SK-N-SH treated with all-trans-retinoic acid at 6 μM for 48 hours (cell line): ENCODE results near the gene PRKCI.

ENCODE experiments used
- ATAC-seq: fragments of 200-7000 bp; cut with Tn5 transposase; 3 replicates; pipeline ENCODE4 v1.9.1; 2020; ENCODE audit warnings: mild to moderate bottlenecking, moderate library complexity
- ARNTL ChIP-seq: fragments of 450-650 bp; formaldehyde crosslinking; IDR thresholded peaks from 2 replicates; pipeline ENCODE4 v1.5.0; 2020; ENCODE audit warnings: low read depth, mild to moderate bottlenecking, moderate library complexity, borderline replicate concordance
- BACH2 ChIP-seq: fragments of 250-450 bp; sonication (Bioruptor Pico); IDR thresholded peaks from 2 replicates; pipeline ENCODE4 v1.9.0; 2021; ENCODE audit warnings: mild to moderate bottlenecking, borderline replicate concordance
- CREB5 ChIP-seq: fragments of 250-450 bp; sonication (Bioruptor Pico); IDR thresholded peaks from 2 replicates; pipeline ENCODE4 v1.5.1; 2020; ENCODE audit warnings: low read depth, mild to moderate bottlenecking, moderate library complexity
- CSDC2 ChIP-seq: fragments of 250-450 bp; sonication (Bioruptor Pico); IDR thresholded peaks from 2 replicates; pipeline ENCODE4 v1.5.0; 2020; ENCODE audit warnings: mild to moderate bottlenecking, moderate library complexity
- CSRNP3 ChIP-seq: fragments of 250-450 bp; sonication (Bioruptor Pico); IDR thresholded peaks from 2 replicates; pipeline ENCODE4 v1.5.1; 2021; ENCODE audit warnings: mild to moderate bottlenecking, moderate library complexity
- ESRRG ChIP-seq: fragments of 250-450 bp; sonication (Bioruptor Pico); IDR thresholded peaks from 2 replicates; pipeline ENCODE4 v1.6.1; 2021; ENCODE audit warnings: mild to moderate bottlenecking
- GLIS3 ChIP-seq: fragments of 250-450 bp; sonication (Bioruptor Pico); IDR thresholded peaks from 2 replicates; pipeline ENCODE4 v1.5.0; 2020; ENCODE audit warnings: mild to moderate bottlenecking, moderate library complexity
- ISL1 ChIP-seq: fragments of 250-450 bp; sonication (Bioruptor Pico); IDR thresholded peaks from 2 replicates; pipeline ENCODE4 v2.1.2; 2022; ENCODE audit warnings: mild to moderate bottlenecking, moderate library complexity
- OSR1 ChIP-seq: fragments of 250-450 bp; sonication (Bioruptor Pico); IDR thresholded peaks from 2 replicates; pipeline ENCODE4 v1.8.0; 2022; ENCODE audit warnings: moderate library complexity, mild to moderate bottlenecking, inconsistent platforms
- PATZ1 ChIP-seq: fragments of 250-450 bp; sonication (Bioruptor Pico); IDR thresholded peaks from 2 replicates; pipeline ENCODE4 v1.8.0; 2020; ENCODE audit warnings: mild to moderate bottlenecking, moderate library complexity, borderline replicate concordance
- PPARA ChIP-seq: fragments of 250-450 bp; sonication (Bioruptor Pico); IDR thresholded peaks from 2 replicates; pipeline ENCODE4 v1.5.0; 2020; ENCODE audit warnings: mild to moderate bottlenecking, borderline replicate concordance
- RARB ChIP-seq: fragments of 250-450 bp; sonication (Bioruptor Pico); IDR thresholded peaks from 2 replicates; pipeline ENCODE4 v1.8.0; 2021; ENCODE audit warnings: mild to moderate bottlenecking, moderate library complexity
- SNAI2 ChIP-seq: fragments of 250-450 bp; sonication (Bioruptor Pico); IDR thresholded peaks from 2 replicates; pipeline ENCODE4 v1.5.0; 2020; ENCODE audit warnings: mild to moderate bottlenecking, moderate library complexity
- ZC3H10 ChIP-seq: fragments of 250-450 bp; sonication (Bioruptor Pico); IDR thresholded peaks from 2 replicates; pipeline ENCODE4 v1.5.1; 2021; ENCODE audit warnings: mild to moderate bottlenecking, moderate library complexity
- ZFP3 ChIP-seq: fragments of 250-450 bp; sonication (Bioruptor Pico); IDR thresholded peaks from 2 replicates; pipeline ENCODE4 v1.5.0; 2020; ENCODE audit warnings: mild to moderate bottlenecking, moderate library complexity
- ZFP30 ChIP-seq: fragments of 450-650 bp; formaldehyde crosslinking; IDR thresholded peaks from 2 replicates; pipeline ENCODE4 v1.5.0; 2022; ENCODE audit warnings: mild to moderate bottlenecking, moderate library complexity
- ZNF565 ChIP-seq: fragments of 450-650 bp; formaldehyde crosslinking; conservative IDR thresholded peaks from 2 replicates; pipeline ENCODE4 v1.5.0; 2020; ENCODE audit warnings: low read depth, mild to moderate bottlenecking, moderate library complexity
- ZNF70 ChIP-seq: fragments of 450-650 bp; formaldehyde crosslinking; IDR thresholded peaks from 2 replicates; pipeline ENCODE4 v1.5.0; 2020; ENCODE audit warnings: mild to moderate bottlenecking, moderate library complexity
- ZNF8 ChIP-seq: fragments of 450-650 bp; formaldehyde crosslinking; IDR thresholded peaks from 2 replicates; pipeline ENCODE4 v1.5.0; 2020; ENCODE audit warnings: mild to moderate bottlenecking, moderate library complexity
- TF ChIP-seq, protein P1 (sequence below): fragments of 250-450 bp; sonication (Bioruptor Pico); IDR thresholded peaks from 2 replicates; pipeline ENCODE4 v1.8.0; 2021; ENCODE audit warnings: low read depth, mild to moderate bottlenecking, moderate library complexity, borderline replicate concordance

PRKCI gene

DNA sequence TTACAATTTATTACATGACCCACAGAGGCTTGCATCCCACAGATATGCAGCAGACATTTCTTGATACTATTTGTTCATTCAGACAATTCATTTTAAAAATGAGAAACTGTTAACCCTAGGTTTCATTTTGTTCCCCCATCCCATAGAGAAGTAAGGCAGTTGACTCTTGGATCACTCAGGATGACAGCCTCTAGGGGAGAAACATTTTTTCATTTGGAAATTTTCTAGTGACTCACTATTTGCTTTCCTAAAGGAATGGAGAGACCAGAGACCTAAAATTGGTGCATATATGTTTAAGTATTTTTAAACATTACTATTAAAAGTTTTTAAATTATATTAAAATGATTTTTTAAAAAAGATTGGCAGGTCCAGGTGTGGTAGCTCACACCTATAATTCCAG is 21.2 kb upstream of the PRKCI start:
- TF ChIP-seq GLIS3 (CRISPR knock-in tag) (no peak), ESRRG (no peak), ARNTL (CRISPR knock-in tag) (no peak), OSR1 (CRISPR knock-in tag) (no peak), CSDC2 (CRISPR knock-in tag) (no peak), ZC3H10 (CRISPR knock-in tag) (no peak), ZNF8 (CRISPR knock-in tag) (no peak), BACH2 (CRISPR knock-in tag) (no peak)
- ATAC-seq, result no peak

GRCh38 chr3:170201527-170201926 is 20.7 kb upstream of the PRKCI start:
- TF ChIP-seq GLIS3 (CRISPR knock-in tag) (no peak), CREB5 (no peak), CSDC2 (CRISPR knock-in tag) (no peak), ZFP3 (CRISPR knock-in tag) (no peak), ZNF70 (no peak), SNAI2 (CRISPR knock-in tag) (no peak), ZNF8 (CRISPR knock-in tag) (no peak), OSR1 (CRISPR knock-in tag) (no peak), ARNTL (CRISPR knock-in tag) (no peak), ESRRG (no peak), BACH2 (CRISPR knock-in tag) (no peak), CSRNP3 (CRISPR knock-in tag) (no peak), ZNF565 (CRISPR knock-in tag) (no peak), PPARA (no peak), PATZ1 (CRISPR knock-in tag) (no peak), ZFP30 (no peak)
- TF ChIP-seq, protein P1, sequence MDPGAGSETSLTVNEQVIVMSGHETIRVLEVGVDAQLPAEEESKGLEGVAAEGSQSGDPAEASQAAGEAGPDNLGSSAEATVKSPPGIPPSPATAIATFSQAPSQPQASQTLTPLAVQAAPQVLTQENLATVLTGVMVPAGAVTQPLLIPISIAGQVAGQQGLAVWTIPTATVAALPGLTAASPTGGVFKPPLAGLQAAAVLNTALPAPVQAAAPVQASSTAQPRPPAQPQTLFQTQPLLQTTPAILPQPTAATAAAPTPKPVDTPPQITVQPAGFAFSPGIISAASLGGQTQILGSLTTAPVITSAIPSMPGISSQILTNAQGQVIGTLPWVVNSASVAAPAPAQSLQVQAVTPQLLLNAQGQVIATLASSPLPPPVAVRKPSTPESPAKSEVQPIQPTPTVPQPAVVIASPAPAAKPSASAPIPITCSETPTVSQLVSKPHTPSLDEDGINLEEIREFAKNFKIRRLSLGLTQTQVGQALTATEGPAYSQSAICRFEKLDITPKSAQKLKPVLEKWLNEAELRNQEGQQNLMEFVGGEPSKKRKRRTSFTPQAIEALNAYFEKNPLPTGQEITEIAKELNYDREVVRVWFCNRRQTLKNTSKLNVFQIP, result no peak
- no peak for ATAC-seq

DNA sequence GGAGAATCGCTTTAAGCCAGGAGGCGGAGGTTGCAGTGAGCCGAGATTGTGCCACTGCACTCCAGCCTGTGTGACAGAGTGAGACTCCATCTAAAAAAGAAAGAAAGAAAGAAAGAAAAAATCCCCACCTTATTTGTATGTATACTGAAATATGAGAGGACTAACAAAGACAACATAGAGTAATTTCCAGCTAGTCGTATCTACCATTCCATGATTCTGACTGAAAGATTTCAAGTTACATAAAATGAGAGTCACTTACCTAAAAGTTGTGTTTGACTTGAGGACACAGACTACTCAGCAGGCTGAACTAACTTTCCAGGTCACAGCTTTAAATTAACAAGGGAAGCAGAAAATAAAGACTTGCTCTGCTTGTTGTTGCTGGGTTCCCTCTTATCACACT is 18.8 kb upstream of the PRKCI start:
- no peak for ATAC-seq
- TF ChIP-seq ZNF70, result no peak
- TF ChIP-seq RARB (CRISPR knock-in tag), result no peak
- TF ChIP-seq ISL1 (CRISPR knock-in tag), result no peak
- TF ChIP-seq PATZ1 (CRISPR knock-in tag), result no peak
- no peak for TF ChIP-seq CSDC2 (CRISPR knock-in tag)
- TF ChIP-seq ZC3H10 (CRISPR knock-in tag), result no peak
- no peak for TF ChIP-seq ZNF565 (CRISPR knock-in tag)
- no peak for TF ChIP-seq PPARA
- TF ChIP-seq, protein P1, result no peak
- no peak for TF ChIP-seq ESRRG
- no peak for TF ChIP-seq BACH2 (CRISPR knock-in tag)
- no peak for TF ChIP-seq CREB5
- TF ChIP-seq SNAI2 (CRISPR knock-in tag), result no peak
